ENCODE data around the gene MGARP. TPM values are rescaled to one million over a fixed set of nuclear protein-coding genes. Genes with fewer than 3 reads are reported as not detected.

The MGARP gene
- total and polyA plus RNA-seq, 4 donors, result 0.09 to 0.17 (median 0.09) TPM; not detected in 1

DNA sequence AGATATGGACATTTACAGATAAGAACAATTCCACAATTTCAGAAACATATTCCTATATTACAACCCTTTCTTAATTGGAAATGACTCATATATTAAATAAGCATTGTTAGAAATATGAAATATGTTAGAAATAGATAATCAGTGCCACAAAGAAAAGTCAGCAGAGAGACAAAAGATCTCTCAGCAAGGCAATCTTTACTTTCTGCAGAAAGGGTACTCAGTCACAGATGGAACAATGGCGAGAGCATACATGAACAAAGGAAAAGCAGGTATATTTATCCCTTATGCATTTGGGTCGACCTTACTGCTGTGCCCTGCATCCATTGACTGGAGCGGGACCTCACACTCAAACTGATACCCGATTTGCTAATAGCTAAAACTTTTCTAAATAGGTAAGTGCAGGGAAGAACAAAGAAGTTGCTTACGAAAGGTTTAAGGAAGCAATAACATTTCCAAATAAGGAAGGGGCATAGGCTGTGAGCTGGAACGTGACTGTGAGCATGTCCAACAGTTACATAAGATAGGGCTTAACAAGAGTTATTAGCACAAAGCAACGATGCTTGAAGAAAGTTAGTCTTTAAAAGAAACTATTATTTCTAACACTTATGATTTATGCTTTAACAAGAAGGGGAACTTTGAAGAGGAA is 40.8 kb downstream of the MGARP start:
- TF ChIP-seq, protein P1, sequence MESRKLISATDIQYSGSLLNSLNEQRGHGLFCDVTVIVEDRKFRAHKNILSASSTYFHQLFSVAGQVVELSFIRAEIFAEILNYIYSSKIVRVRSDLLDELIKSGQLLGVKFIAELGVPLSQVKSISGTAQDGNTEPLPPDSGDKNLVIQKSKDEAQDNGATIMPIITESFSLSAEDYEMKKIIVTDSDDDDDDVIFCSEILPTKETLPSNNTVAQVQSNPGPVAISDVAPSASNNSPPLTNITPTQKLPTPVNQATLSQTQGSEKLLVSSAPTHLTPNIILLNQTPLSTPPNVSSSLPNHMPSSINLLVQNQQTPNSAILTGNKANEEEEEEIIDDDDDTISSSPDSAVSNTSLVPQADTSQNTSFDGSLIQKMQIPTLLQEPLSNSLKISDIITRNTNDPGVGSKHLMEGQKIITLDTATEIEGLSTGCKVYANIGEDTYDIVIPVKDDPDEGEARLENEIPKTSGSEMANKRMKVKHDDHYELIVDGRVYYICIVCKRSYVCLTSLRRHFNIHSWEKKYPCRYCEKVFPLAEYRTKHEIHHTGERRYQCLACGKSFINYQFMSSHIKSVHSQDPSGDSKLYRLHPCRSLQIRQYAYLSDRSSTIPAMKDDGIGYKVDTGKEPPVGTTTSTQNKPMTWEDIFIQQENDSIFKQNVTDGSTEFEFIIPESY (IDR thresholded peaks at IDR 0.05), result no peak
- TF ChIP-seq, protein P2, sequence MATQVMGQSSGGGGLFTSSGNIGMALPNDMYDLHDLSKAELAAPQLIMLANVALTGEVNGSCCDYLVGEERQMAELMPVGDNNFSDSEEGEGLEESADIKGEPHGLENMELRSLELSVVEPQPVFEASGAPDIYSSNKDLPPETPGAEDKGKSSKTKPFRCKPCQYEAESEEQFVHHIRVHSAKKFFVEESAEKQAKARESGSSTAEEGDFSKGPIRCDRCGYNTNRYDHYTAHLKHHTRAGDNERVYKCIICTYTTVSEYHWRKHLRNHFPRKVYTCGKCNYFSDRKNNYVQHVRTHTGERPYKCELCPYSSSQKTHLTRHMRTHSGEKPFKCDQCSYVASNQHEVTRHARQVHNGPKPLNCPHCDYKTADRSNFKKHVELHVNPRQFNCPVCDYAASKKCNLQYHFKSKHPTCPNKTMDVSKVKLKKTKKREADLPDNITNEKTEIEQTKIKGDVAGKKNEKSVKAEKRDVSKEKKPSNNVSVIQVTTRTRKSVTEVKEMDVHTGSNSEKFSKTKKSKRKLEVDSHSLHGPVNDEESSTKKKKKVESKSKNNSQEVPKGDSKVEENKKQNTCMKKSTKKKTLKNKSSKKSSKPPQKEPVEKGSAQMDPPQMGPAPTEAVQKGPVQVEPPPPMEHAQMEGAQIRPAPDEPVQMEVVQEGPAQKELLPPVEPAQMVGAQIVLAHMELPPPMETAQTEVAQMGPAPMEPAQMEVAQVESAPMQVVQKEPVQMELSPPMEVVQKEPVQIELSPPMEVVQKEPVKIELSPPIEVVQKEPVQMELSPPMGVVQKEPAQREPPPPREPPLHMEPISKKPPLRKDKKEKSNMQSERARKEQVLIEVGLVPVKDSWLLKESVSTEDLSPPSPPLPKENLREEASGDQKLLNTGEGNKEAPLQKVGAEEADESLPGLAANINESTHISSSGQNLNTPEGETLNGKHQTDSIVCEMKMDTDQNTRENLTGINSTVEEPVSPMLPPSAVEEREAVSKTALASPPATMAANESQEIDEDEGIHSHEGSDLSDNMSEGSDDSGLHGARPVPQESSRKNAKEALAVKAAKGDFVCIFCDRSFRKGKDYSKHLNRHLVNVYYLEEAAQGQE (IDR thresholded peaks at IDR 0.05), result no peak
- TF ChIP-seq FOXA1 (IDR thresholded peaks at IDR 0.05) (no peak), NR2F2 (IDR thresholded peaks at IDR 0.05) (no peak), RXRA (IDR thresholded peaks at IDR 0.05) (no peak), HNF4G (IDR thresholded peaks at IDR 0.05) (no peak), HNF4A (conservative IDR thresholded peaks at IDR 0.05) (no peak), RAD21 (IDR thresholded peaks at IDR 0.05) (no peak), FOXA2 (IDR thresholded peaks at IDR 0.05) (no peak)
- TF ChIP-seq, protein P3, sequence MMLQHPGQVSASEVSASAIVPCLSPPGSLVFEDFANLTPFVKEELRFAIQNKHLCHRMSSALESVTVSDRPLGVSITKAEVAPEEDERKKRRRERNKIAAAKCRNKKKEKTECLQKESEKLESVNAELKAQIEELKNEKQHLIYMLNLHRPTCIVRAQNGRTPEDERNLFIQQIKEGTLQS (IDR thresholded peaks at IDR 0.05), result no peak
- TF ChIP-seq, protein P4, sequence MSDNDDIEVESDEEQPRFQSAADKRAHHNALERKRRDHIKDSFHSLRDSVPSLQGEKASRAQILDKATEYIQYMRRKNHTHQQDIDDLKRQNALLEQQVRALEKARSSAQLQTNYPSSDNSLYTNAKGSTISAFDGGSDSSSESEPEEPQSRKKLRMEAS (IDR thresholded peaks at IDR 0.05), result no peak
- Histone ChIP-seq H3K4me3 (ENCODE audit: low read depth in 1 of 3, low read length in 3 of 3) (no peak overlapping the region), H3K9me3 (ENCODE audit: control insufficient read depth in 4 of 4, low read length in 3 of 4) (no peaks in the 10 kb centered on the region), H3K9ac (ENCODE audit: low read depth in 1 of 2, low read length in 2 of 2) (no peak overlapping the region), H3K36me3 (ENCODE audit: control insufficient read depth in 4 of 4, insufficient read depth in 3 of 4, low read depth in 1 of 4, low read length in 3 of 4) (no peaks in the 10 kb centered on the region), H3K27me3 (ENCODE audit: control insufficient read depth in 4 of 4, insufficient read depth in 4 of 4, low read length in 3 of 4) (no peaks in the 10 kb centered on the region), H3K4me1 (ENCODE audit: control insufficient read depth in 4 of 4, insufficient read depth in 4 of 4, low read length in 3 of 4) (peaks cover 0 to 11% (median 3%) of the 10 kb centered on the region in 4 donors), H3K27ac (ENCODE audit: low read depth in 1 of 2, low read length in 2 of 2) (no peak overlapping the region)
- WGBS, result 90% methylated on average over 7 of the region's 7 CpGs
- DNase-seq (ENCODE audit: low spot score), result no peak

DNA sequence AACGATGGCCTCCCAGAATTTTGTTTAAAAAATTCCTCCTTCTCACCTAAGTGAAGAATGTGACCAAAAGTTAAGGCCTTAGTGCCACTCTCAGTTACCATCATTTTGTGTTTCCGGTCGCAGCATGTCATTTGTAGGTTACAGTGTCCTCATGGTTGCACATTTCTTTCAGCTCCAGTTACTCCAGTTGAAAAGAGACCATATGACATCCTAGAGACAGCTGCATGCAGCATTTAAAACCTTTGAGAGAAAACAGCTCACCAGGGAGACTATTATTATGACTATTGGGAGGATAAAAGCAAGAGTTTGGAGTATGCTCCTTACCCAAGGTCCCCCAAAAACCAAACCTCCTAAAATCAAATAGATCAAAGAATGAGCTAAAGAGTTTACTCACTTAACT is 45.8 kb downstream of the MGARP start:
- no peak for DNase-seq (ENCODE audit: low spot score)
- no peak overlapping the region for H3K4me3 ChIP-seq (ENCODE audit: low read depth in 1 of 3, low read length in 3 of 3)
- no peaks in the 10 kb centered on the region for H3K27me3 ChIP-seq (ENCODE audit: control insufficient read depth in 4 of 4, insufficient read depth in 4 of 4, low read length in 3 of 4)
- no peaks in the 10 kb centered on the region for H3K9me3 ChIP-seq (ENCODE audit: control insufficient read depth in 4 of 4, low read length in 3 of 4)
- no peak overlapping the region for H3K27ac ChIP-seq (ENCODE audit: low read depth in 1 of 2, low read length in 2 of 2)
- no peaks in the 10 kb centered on the region for H3K36me3 ChIP-seq (ENCODE audit: control insufficient read depth in 4 of 4, insufficient read depth in 3 of 4, low read depth in 1 of 4, low read length in 3 of 4)
- H3K4me1 ChIP-seq (ENCODE audit: control insufficient read depth in 4 of 4, insufficient read depth in 4 of 4, low read length in 3 of 4), result no peaks in the 10 kb centered on the region
- H3K9ac ChIP-seq (ENCODE audit: low read depth in 1 of 2, low read length in 2 of 2), result no peak overlapping the region
- 77% methylated on average over 3 of the region's 3 CpGs for WGBS
- TF ChIP-seq, protein P5, sequence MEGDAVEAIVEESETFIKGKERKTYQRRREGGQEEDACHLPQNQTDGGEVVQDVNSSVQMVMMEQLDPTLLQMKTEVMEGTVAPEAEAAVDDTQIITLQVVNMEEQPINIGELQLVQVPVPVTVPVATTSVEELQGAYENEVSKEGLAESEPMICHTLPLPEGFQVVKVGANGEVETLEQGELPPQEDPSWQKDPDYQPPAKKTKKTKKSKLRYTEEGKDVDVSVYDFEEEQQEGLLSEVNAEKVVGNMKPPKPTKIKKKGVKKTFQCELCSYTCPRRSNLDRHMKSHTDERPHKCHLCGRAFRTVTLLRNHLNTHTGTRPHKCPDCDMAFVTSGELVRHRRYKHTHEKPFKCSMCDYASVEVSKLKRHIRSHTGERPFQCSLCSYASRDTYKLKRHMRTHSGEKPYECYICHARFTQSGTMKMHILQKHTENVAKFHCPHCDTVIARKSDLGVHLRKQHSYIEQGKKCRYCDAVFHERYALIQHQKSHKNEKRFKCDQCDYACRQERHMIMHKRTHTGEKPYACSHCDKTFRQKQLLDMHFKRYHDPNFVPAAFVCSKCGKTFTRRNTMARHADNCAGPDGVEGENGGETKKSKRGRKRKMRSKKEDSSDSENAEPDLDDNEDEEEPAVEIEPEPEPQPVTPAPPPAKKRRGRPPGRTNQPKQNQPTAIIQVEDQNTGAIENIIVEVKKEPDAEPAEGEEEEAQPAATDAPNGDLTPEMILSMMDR (IDR thresholded peaks at IDR 0.05; ENCODE audit: low read depth, low read length, missing input control), result no peak
- no peak for TF ChIP-seq GABPA (IDR thresholded peaks at IDR 0.05 in 1 of 2, conservative IDR thresholded peaks at IDR 0.05 in 1 of 2)
- no peak for TF ChIP-seq TAF1 (conservative IDR thresholded peaks at IDR 0.05)
- TF ChIP-seq, protein P1 (IDR thresholded peaks at IDR 0.05), result no peak
- TF ChIP-seq, protein P3 (IDR thresholded peaks at IDR 0.05), result no peak
- no peak for TF ChIP-seq NR2F2 (IDR thresholded peaks at IDR 0.05)
- no peak for TF ChIP-seq SP1 (IDR thresholded peaks at IDR 0.05)
- TF ChIP-seq HNF4A (conservative IDR thresholded peaks at IDR 0.05), result no peak
- TF ChIP-seq FOXA1 (IDR thresholded peaks at IDR 0.05), result no peak
- no peak for TF ChIP-seq JUND (IDR thresholded peaks at IDR 0.05)
- TF ChIP-seq RXRA (IDR thresholded peaks at IDR 0.05), result no peak
- no peak for TF ChIP-seq HNF4G (IDR thresholded peaks at IDR 0.05)
- TF ChIP-seq FOXA2 (IDR thresholded peaks at IDR 0.05), result no peak
- TF ChIP-seq RAD21 (IDR thresholded peaks at IDR 0.05), result no peak
- no peak for TF ChIP-seq YY1 (IDR thresholded peaks at IDR 0.05)
